Parietal lobe (tissue), 1 donor: ENCODE data around the gene MSTN. TPM values are rescaled to one million over a fixed set of nuclear protein-coding genes. Genes with fewer than 3 reads are reported as not detected.

ENCODE experiments used
- total RNA-seq: library from RNA; depleted of rRNA; stranded (reverse); fragments of >200 nt; gene quantifications from one replicate; pipeline ENCODE4 v1.2.3, GENCODE V29; 2014

The MSTN gene
- 1.3 TPM for total RNA-seq

GRCh38 chr2:190062601-190063000 is at the start of gene MSTN:
TSS of gene MSTN (minus strand) at chr2:190062729. CDS start at chr2:190062596, 133 bp downstream.

